A549 (cell line): ENCODE measurements around the gene PPP1R11.

Source experiments
- CTCF ChIP-seq: fragments of >200 bp; sonication (Bioruptor Twin); formaldehyde crosslinking; IDR thresholded peaks from 3 replicates; pipeline ENCODE4 v1.5.1; 2016
- JUN ChIP-seq, 2 experiments: fragments of >200 bp; sonication (Bioruptor Twin); formaldehyde crosslinking; IDR thresholded peaks; 2 replicates in 1 of 2; 3 replicates in 1 of 2; pipeline ENCODE4 v1.6.1; 2016 to 2017
- MAFK ChIP-seq: fragments of 450-650 bp; IDR thresholded peaks from 2 replicates; pipeline ENCODE4 v1.6.1; 2014; ENCODE audit not compliant: partially characterized antibody
- POLR2A ChIP-seq: IDR thresholded peaks from 2 replicates; pipeline ENCODE4 v1.6.1; 2012; ENCODE audit warnings: mild to moderate bottlenecking, low read length
- RAD21 ChIP-seq, 2 experiments: fragments of >200 bp in 1 of 2; sonication (Bioruptor Twin) in 1 of 2; formaldehyde crosslinking in 1 of 2; IDR thresholded peaks in 1 of 2; conservative IDR thresholded peaks in 1 of 2; 2 replicates in 1 of 2; 3 replicates in 1 of 2; pipeline ENCODE4 v1.6.1; 2012 to 2018; ENCODE audit warnings: inconsistent platforms in 1 of 2
- RNF2 ChIP-seq: fragments of 200-600 bp; sonication (generic); IDR thresholded peaks from 2 replicates; pipeline ENCODE4 v1.6.1; 2016; ENCODE audit warnings: low read depth, mild to moderate bottlenecking, antibody characterized with exemption, moderate library complexity, borderline replicate concordance

GRCh38 chr6:30077218-30077617 is 10.2 kb downstream of the PPP1R11 start:
- TF ChIP-seq POLR2A (no peak), RAD21 (conservative IDR thresholded peaks at IDR 0.05 in 1 of 2, IDR thresholded peaks at IDR 0.05 in 1 of 2) (no peak), CTCF (no peak), MAFK (no peak), JUN (IDR thresholded peaks at IDR 0.05) (no peak), RNF2 (no peak)
